ENCODE measurements around the gene BCAS3.
"Not testable (repeated sequence)": the region's sequence is repeated elsewhere in the genome, so short reads cannot be mapped to it uniquely, and the experiment has no call there.

Gene BCAS3

GRCh38 chr17:61354895-61355874 lies 677.5 kb downstream of the BCAS3 start:
- DNase-seq = no peak

DNA sequence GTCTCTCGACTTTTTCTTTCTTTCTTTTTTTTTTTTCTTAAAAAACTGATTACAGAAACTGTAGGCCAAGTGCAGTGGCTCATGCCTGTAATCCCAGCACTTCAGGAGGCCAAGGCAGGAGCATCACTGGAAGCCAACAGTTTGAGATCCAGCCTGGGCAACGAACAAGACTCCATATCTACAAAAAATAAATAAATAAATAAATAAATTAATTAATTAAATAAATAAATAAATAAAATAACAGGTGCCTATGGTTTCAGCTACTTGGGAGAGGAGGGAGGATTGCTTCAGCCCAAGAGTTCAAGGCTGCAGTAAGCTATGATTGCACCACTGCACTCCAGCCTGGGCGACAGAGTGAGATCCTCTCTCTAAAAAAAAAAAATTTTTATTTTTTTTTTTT lies 679.4 kb downstream of the BCAS3 start:
- DNase-seq = not testable (repeated sequence)

- DNase-seq = not testable (repeated sequence)
These were observed 681.9 kb downstream of the BCAS3 start for GRCh38 chr17:61359513-61359912.

DNA sequence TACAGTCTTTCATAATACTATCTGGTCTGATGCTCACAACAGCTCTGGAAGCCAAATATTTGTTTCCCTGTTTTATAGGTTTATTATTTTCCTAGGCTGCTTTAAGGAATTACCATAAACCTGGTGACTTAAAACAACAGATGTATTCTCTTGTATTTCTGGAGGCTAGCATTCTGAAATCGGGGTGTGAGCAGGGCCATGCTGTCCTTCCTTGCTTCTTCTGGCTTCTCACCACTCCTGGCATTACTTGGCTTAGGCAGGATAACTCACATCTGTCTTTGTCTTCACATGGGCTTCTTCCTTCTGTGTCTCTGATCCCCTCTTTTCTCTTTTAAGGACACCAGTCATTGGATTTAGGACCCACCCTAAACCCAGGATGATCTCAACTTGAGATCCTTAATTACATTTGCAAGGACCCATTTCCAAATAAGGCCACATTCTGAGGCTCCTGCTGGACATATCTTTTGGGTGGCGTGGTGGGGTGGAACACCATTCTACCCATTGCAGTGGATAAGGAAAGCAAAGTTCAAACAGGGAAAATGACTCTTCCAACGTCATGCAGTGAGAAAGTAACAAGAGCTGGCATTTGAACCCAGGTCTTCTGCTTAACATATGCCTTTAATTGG lies 682.8 kb downstream of the BCAS3 start:
- DNase-seq = no peak

GRCh38 chr17:61361084-61361483 lies 683.4 kb downstream of the BCAS3 start:
- DNase-seq = no peak

- no peak for DNase-seq
These were observed 684.7 kb downstream of the BCAS3 start for GRCh38 chr17:61362396-61362795.

GRCh38 chr17:61362852-61363600 lies 685.4 kb downstream of the BCAS3 start:
- no peak for DNase-seq

- no peak for DNase-seq
These were observed 686.2 kb downstream of the BCAS3 start for GRCh38 chr17:61363601-61364462.

- no peak for DNase-seq
These were observed 686.8 kb downstream of the BCAS3 start for GRCh38 chr17:61364463-61364846.

- DNase-seq = no peak
These were observed 688.5 kb downstream of the BCAS3 start for GRCh38 chr17:61366076-61366714.

DNA sequence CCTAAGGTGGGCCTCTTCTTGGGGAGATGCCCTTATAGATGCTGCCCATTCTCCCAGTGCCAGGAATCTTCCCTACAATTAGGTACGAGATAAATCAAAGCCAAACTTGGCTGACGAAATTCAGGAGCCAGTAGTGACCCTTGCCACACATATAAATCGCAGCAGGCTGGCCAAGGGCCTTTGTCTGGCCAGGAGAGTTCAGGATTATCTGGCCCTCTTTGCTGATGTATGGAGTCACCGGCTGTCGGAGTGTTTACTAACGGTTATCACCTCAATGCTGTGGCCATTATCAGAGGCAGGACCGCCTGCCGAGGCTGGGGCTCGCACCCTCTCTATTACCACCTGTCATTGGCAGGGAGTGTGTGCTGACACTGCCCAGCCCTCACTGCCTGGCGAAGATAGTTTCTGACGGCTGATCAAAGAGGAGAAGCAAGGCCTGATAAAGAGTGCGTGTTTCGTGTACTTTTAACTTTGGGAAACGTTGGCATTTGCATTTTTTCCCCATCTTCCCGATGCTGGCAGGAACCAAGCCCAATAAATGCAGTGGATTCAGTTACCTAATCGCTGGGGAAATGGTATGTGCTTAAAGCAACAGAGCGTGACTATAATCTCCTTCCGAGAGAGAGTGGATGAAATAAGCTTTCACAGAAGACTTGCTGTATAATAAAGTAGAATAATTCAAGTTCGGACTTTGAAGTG lies 689.2 kb downstream of the BCAS3 start:
- DNase-seq = no peak

- DNase-seq = no peak
These were observed 690.6 kb downstream of the BCAS3 start for GRCh38 chr17:61368049-61368831.

- no peak for DNase-seq
These were observed 691.3 kb downstream of the BCAS3 start for GRCh38 chr17:61368832-61369450.

DNA sequence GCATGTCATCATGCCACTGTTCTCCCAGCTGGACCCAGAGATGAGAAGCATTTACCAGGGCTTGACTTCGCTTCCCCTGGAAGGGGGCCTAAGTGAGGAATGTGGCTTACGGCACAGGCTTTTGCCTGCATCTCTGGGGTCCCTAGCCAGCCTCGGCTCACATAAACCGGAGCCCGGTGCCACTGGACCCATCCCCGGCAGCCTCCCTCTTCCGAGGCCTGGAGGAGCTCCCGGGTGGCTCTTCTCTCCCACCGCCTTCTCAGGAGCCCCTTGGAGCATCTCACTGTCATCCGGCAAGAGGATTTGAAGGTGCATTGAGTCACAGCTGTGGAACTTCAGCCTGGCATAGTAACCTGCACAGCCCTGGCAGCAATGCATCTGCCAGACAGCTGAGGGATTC lies 692.1 kb downstream of the BCAS3 start:
- DNase-seq = no peak

GRCh38 chr17:61371179-61371578 lies 693.5 kb downstream of the BCAS3 start:
- no peak for DNase-seq

DNA sequence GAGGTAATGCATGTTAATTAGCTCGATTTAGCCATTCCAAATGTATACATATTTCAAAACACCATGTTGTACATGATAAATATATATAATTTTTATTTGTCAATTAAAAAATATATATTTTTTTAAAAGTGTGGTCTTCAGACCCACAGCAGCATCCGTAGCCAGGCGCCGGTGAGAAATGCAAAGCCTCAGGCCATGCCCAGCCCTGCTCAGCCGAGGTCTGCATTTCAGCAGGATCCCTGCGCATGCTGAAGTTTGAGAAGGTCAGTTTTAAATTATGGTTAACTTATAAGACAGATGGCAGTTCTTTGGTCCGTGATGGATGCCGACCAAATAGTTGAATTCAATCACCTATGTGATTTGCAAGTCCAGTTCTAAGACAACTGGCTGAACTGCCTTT lies 694.0 kb downstream of the BCAS3 start:
- no peak for DNase-seq

DNA sequence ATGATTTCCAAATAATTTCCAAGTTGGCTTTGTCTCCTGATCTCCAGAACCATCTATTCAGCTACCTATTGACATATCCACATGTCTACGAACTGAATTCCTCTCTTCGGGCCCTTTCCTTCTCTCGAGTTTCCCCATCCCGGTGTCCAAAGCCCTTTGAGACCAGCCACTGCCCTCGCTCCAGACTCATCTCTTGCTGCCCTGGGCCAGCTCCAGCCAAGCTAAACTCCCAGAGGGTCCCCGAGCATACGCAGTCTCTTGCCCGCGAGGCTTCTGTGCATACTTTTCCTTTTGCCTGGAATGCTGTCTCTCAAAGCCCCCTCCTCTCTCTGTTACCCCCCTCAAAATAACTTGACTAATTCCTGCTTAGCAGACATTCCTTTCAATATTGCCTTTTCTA lies 694.8 kb downstream of the BCAS3 start:
- no peak for DNase-seq

DNA sequence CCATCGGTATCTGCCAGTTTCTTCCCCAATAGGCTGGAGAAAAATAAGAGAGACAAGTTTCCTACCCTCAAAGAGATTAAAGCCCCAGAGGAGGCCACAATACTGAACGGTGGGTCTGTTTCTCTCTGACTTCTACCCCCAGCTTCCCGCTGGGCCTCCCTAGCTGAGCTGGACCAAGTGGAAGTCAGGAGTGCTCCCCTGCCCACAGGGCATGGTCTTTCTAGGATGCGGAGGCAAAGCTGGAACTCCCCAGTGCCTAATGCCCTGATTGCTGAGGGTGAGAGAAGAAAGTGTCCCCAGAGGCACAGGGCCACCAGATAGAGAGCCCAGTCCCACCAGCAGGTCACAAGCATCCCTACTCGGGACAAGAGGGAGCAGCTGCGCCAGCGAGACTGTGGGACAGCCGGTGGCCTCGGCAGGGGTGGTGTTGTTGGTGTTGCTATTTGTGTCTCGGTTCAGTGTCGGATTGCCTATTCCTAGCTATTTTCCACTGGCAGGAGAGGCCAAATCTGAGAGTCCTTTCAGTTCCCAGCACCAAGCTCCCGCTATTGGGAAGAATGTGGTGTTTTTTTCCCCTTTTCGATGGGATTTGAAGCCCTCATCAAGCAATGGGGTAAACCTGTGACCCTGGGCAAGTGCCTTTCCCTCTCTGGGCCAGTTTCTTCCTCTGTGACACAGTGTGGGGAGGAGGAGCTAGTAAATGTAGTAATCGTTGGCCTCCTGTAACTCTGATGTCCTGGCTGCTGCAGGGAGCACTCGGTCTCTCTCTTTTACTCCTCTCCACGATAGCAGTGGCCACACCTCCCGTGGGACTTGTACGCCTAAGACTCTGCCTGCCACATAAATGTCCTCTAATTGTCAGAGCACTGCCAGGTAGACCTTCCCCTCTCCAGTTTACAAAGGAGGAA lies 699.5 kb downstream of the BCAS3 start:
- DNase-seq = no peak
